ENCODE data around the gene FTO. TPM values are rescaled to one million over a fixed set of nuclear protein-coding genes. Genes with fewer than 3 reads are reported as not detected.

Gene FTO
- polyA plus RNA-seq, 1 donor from 2014 or later = 80.1 TPM

- Histone ChIP-seq H3K36me3 (ENCODE audit: insufficient read depth, low read length) (no peaks in the 10 kb centered on the region), H3K27me3 (ENCODE audit: insufficient read depth, low read depth, low read length) (no peaks in the 10 kb centered on the region), H3K9me2 (ENCODE audit: insufficient read depth, low read length) (no peaks in the 10 kb centered on the region), H3K4me2 (ENCODE audit: low read length) (no peak overlapping the region), H2AFZ (ENCODE audit: low read depth, low read length) (no peak overlapping the region), H3K9ac (ENCODE audit: low read length) (no peak overlapping the region), H4K20me1 (ENCODE audit: insufficient read depth) (no peaks in the 10 kb centered on the region), H3F3A (ENCODE audit: insufficient read depth, low read length, poor library complexity, severe bottlenecking) (no peaks in the 10 kb centered on the region), H3K27ac (ENCODE audit: low read length) (no peak overlapping the region), H3K9me3 (ENCODE audit: low read length) (no peaks in the 10 kb centered on the region), H3K79me2 (replicated peaks; ENCODE audit: insufficient read depth, low read length) (no peaks in the 10 kb centered on the region), H3K4me3 (ENCODE audit: low read length) (no peak overlapping the region)
- TF ChIP-seq REST (IDR thresholded peaks at IDR 0.05; ENCODE audit: borderline replicate concordance) = no peak
- TF ChIP-seq POLR2AphosphoS5 (IDR thresholded peaks at IDR 0.05) = no peak
- no peak for TF ChIP-seq EZH2 (IDR thresholded peaks at IDR 0.05; ENCODE audit: borderline replicate concordance, insufficient read depth, low read length, poor library complexity, severe bottlenecking)
- TF ChIP-seq RAD21 (conservative IDR thresholded peaks at IDR 0.05) = no peak
- TF ChIP-seq CTCF (IDR thresholded peaks at IDR 0.05; ENCODE audit: poor library complexity, severe bottlenecking) = no peak
- TF ChIP-seq SMC3 (conservative IDR thresholded peaks at IDR 0.05; ENCODE audit: poor library complexity) = no peak
- no peak for TF ChIP-seq TAF1 (IDR thresholded peaks at IDR 0.05; ENCODE audit: low read depth)
- TF ChIP-seq MXI1 (conservative IDR thresholded peaks at IDR 0.05; ENCODE audit: poor library complexity, severe bottlenecking) = no peak
- no peak for TF ChIP-seq EP300 (conservative IDR thresholded peaks at IDR 0.05; ENCODE audit: poor library complexity, severe bottlenecking)
These were observed 264.5 kb downstream of the FTO start for GRCh38 chr16:53968454-53968853.

- Histone ChIP-seq H3K79me2 (replicated peaks; ENCODE audit: insufficient read depth, low read length) (no peaks in the 10 kb centered on the region), H2AFZ (ENCODE audit: low read depth, low read length) (no peak overlapping the region), H3K4me2 (ENCODE audit: low read length) (no peak overlapping the region), H3K9me3 (ENCODE audit: low read length) (no peaks in the 10 kb centered on the region), H3K9ac (ENCODE audit: low read length) (no peak overlapping the region), H3K27me3 (ENCODE audit: insufficient read depth, low read depth, low read length) (no peaks in the 10 kb centered on the region), H3F3A (ENCODE audit: insufficient read depth, low read length, poor library complexity, severe bottlenecking) (no peaks in the 10 kb centered on the region), H4K20me1 (ENCODE audit: insufficient read depth) (no peaks in the 10 kb centered on the region), H3K27ac (ENCODE audit: low read length) (no peak overlapping the region), H3K4me3 (ENCODE audit: low read length) (no peak overlapping the region), H3K36me3 (ENCODE audit: insufficient read depth, low read length) (no peaks in the 10 kb centered on the region), H3K9me2 (ENCODE audit: insufficient read depth, low read length) (no peaks in the 10 kb centered on the region)
- TF ChIP-seq EZH2 (IDR thresholded peaks at IDR 0.05; ENCODE audit: borderline replicate concordance, insufficient read depth, low read length, poor library complexity, severe bottlenecking) = no peak
- no peak for TF ChIP-seq CTCF (IDR thresholded peaks at IDR 0.05; ENCODE audit: poor library complexity, severe bottlenecking)
- no peak for TF ChIP-seq MXI1 (conservative IDR thresholded peaks at IDR 0.05; ENCODE audit: poor library complexity, severe bottlenecking)
- no peak for TF ChIP-seq SMC3 (conservative IDR thresholded peaks at IDR 0.05; ENCODE audit: poor library complexity)
- no peak for TF ChIP-seq RAD21 (conservative IDR thresholded peaks at IDR 0.05)
- TF ChIP-seq EP300 (conservative IDR thresholded peaks at IDR 0.05; ENCODE audit: poor library complexity, severe bottlenecking) = no peak
- no peak for TF ChIP-seq POLR2AphosphoS5 (IDR thresholded peaks at IDR 0.05)
- no peak for TF ChIP-seq REST (IDR thresholded peaks at IDR 0.05; ENCODE audit: borderline replicate concordance)
- TF ChIP-seq TAF1 (IDR thresholded peaks at IDR 0.05; ENCODE audit: low read depth) = no peak
These were observed 264.9 kb downstream of the FTO start for GRCh38 chr16:53968896-53969295.

Data from neural cell (in vitro differentiated cells).